NK-92 treated with Interleukin-12 subunit alpha and Interleukin-12 subunit beta, amount 100 ng/mL, for 24 hours (cell line): ENCODE data around the gene PRKCH.

Source experiments
- DNase-seq: peaks from one replicate; lab custom pipeline; 2025; lab: John Stamatoyannopoulos, UW

Gene PRKCH

DNA sequence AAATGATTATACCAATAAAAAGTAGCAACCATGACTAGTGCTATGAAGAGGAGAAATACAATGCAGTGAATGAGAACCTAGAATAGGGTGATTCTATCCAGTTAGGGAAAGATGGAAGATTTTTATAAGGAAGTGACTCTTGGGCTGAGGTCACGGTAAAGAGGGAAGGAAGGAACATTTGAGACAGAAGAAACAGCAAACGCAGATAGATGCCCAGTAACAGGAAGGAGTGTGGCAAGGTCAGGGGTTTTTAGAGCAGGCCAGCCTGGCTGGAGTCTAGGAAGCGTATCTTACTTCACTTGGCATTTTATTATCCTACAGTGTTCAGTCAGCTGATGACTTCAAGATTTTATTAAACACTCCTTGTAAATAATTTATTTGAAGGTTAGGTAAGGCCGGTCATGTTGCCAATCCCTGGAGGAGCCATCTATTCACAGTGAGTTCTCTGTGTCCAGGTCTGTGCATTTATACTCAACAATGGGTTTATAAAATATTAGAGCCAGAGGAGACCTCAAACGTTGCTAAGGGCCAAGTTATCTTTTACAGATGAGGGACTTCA, 170.6 kb downstream of the PRKCH start:
- DNase-seq: no peak

DNA sequence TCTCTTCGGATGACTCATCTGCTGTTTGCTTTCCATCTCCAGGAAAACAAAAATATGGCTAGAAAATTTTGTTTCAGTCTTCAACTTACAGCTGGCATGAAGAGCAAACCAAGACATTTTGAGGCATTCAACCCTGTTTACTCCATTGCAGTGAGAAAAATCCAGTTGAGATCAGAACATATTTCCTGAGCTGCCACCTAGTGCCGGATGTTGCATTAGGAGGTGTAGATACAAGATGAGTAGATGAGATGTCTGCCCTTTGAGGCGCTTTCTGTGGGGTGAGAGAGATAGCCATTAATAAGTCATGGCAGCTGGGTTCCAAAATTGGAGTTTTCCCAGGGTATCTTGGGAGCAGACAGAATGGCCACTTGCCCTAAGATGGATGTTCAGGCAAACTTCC, 171.1 kb downstream of the PRKCH start:
- no peak for DNase-seq

DNA sequence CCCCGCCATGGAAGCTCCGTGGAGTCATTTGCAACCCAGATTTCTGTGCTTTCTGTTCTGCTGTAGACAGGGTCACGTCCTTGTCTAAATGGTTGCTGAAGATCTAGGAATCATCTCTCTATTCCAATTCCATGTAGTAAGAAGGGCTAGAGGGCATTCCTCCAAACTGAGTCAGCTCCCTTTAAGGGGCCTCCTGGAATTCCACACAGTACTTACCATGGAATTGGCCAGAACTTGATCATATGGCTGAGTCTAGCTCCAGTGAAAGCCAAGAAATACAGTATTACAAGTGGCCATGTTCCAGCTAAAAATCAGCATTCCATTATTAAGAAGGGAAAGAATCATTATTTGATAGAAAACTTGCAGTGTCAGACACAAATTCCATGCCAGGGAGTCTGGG, 171.9 kb downstream of the PRKCH start:
- DNase-seq: no peak

DNA sequence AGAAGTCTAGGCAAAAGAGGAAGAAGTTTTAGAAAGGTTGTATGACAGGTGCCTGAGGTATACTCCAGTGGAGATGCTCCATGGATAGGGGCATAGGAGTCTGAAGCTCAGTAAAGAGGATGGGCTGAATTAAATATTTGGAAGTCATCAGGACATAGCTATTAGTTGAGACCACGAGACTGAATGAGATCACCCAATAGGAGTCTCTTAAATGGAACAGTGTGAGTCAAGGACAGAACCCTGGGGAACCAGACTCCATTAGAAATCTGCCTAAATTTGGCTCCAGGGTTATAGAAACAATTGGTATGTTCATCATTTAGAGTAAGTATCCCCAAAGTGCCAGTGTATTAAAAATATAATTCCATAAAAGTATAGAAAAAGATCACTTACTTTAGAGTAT, 172.6 kb downstream of the PRKCH start:
- no peak for DNase-seq

DNA sequence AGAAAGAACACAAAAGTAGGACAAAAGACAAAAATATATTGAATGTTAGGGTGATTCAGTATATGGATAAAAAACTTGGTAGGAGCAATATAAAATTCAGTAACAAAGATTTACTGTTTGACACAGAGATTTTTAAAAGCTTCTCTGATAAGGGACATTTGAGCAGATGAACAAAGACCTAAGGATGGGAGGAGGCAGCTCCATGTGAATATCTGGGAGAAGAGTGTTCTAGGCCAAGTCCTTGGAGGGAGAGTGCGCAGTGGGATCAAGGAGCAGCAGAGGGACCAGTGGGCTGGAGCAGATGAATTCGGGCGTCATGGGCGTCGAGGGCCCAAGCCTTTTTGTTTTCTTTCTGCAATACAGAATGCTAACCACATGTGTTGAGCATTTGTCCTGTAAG, 174.4 kb downstream of the PRKCH start:
- no peak for DNase-seq

DNA sequence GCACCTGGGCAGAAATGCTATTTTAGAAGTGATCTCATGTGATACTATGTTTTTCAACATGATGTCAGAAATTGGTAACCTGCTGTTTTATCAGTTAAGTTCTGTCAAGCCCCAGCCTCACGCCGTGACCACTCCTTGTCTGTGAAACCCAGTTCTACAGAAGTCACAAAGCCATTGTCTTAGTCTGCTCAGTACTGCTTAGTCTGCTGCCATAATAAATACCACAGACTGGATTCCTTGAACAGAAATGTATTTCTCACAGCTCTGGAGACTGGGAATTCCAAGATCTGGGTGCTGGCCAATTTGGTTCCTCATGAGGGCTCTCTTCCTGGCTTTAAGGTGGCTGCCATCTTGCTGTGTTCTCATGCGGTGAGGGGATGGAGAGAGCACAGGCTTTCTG, 176.9 kb downstream of the PRKCH start:
- DNase-seq: no peak

DNA sequence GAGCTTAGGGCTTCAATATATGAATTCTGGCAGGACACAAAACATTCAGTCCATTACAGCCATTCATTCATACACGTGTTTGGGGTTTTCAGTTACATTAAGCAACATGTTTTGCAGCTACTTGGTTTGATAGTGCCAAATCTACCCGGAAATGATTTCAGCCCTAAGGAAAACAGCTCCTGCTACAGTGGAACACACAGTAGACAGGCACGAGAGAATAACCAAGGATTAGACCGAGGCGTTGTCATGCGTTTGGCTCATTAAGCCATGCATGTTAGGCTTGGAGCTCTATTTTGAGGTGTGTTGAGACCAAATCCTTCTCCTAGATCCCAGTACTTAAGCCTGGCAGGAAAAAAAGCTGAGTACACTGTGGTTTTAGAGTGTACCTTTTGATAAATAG, 177.4 kb downstream of the PRKCH start:
- no peak for DNase-seq

DNA sequence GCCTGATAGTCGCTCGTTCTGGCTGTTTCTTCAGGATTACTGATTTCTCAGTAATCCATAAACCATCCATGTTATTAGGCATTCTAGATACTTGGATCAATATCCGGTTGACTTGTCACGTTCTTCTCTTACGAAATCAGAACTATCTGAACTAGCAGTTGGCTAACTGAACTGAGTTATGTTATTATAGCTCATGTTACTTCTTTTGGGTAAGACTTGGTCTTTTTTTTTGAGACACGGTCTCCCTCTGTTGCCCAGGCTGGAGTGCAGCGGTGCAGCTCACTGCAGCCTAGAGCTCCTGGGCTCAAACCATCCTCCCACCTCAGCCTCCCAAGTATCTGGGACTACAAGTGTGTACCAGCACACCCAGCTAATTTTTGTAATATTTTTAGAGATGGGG, 178.6 kb downstream of the PRKCH start:
- no peak for DNase-seq

DNA sequence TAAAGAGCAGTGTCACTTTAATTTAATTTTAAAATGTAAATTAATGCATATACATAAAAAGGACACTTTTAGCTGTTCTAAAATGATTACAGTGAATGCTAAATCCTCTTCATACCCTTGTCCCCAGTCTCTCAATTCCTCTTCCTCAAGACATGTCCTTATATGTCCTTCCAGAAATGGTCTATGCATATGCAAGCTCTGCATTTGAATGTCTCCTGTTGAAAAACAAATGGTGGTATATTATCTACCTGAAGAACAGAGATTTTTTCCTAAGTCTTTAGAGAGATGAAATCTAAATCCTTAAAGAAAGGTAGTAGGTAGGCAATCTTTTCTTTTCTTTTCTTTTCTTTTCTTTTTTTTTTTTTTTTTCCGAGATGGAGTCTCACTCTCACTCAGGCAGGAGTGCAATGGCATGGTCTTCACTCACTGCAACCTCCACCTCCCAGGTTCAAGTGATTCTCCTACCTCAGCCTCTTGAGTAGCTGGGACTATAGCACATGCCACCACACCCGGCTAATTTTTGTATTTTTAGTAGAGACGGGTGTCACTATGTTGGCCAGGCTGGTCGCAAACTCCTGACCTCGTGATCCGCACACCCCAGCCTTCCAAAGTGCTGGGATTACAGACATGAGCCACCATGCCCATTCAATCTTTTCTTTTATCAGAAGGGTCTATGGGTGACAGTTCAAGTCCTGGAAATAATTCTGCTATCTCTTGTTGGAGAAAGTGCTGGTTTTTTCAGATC, 180.5 kb downstream of the PRKCH start:
- no peak for DNase-seq

DNA sequence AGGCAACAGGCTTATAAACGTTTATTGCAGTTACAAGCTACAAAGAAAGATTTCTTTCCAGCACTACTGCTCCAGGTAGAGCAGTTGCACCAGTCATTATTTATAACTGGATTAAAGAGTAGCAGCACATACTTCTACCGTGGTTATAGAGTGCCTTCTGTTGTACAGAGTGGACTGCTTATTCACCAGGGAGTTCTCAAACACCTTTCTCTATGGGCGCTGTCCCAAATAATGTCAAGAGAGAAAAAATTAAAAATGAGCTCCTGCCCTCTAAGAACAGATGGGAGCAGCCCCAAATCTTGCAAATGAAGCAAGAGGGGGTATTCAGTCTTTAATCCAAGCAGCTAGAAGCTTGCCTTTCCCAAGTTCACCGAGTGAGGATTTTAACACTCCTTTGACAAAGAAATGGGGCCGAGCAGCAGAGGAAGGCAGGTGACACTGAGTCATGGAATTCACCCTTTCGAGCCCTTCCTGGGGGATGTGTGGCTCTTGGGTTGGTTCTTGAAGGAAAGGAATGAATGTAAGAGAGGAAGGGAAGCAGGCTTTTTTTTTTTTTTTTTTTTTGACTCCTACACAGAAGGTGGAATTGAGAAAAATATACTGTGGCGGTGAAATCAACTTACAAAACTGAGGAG, 181.2 kb downstream of the PRKCH start:
- no peak for DNase-seq

DNA sequence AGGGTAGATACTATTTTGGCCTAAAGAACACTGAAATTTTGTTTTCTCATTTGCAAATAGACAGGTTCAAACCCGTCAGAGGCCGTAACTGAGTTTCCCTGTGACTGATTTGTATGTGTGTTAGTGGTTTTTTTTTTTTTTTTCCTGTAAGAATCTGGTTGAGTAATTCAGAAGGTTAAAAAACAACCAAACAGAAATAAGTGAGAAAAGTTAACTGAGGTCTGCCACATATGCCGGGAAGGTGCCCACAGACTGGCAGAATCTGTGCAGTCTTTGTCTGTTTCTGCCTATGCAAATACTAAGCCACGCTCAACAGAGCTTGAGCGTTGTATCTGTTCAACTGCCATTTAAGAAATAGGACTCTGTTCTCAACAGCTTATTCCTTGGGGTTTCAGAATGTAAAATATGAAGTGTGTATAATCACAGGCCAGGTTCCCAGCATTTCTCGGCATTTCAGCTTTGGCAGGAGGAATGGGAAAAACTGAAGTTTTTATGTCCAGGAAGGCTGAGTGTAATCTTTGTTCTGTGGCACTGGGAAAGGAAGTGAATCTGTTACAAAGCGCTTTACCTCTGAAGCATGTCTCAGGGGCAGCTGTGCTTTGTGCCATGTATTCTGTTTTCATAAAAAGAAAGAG, 181.9 kb downstream of the PRKCH start:
- no peak for DNase-seq

DNA sequence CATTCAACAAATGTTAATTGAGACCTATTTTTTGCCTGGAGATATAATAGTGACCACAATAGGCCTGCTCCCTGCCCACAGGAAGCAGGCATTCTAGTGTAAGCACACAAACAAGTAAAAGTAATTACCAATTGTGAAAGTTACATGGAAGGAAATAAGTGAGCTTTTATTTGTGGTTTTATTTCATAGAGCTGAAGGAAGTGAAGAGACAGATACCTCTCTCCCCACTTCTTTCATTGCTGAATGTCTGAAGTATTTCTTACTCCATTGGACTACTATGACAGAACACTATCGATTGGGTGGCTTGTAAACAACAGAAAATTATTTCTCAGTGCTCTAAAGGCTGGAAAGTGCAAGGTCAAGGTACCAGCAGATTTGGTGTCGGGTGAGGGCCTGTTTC, 183.5 kb downstream of the PRKCH start:
- no peak for DNase-seq

DNA sequence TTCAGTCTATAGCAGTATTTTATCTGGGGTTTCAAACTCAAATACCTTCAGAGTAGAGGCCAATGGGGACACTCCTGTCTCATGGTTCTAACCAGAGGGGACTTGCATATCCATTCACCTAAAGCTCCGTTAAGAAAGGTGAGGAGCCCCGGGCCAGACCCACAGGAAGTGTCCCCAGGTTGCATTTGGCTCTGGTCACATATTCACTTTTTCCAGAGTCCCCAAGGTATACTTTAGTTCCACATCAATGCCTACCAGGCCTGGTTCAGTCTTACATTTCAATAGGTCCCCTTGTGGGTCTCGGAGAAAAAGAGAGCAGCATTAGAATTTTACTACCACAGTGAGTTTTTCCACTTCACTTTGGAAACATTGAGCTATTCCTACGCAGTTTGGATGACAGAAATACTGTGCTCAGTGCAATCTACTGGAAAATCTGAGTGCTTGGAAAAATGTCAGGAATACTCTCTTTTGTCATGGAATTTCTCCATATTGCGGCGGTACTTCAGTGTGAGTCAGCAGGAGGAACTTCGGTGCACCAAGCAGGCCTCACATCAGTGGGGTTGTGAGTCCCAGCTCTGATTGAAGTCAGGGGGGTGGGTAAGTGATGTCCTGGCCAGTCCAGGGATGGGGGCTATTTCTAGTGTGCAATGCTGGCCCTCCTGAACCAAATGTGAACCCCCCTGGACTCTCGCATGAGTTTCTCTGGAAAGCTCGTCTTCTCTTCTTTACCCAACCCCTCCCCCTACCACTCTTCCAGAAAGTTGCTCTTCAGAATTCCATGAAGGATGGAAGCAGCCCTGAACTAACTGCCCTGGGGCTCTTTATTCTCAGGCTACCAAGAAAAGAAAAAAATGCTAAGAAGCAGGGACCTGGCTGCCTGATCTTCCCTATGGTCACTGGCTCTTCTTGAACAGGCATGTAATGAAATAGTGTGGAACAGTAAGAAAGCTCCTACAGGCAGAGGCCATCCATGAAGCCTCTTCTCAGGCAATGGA, 184.7 kb downstream of the PRKCH start:
- DNase-seq: no peak

DNA sequence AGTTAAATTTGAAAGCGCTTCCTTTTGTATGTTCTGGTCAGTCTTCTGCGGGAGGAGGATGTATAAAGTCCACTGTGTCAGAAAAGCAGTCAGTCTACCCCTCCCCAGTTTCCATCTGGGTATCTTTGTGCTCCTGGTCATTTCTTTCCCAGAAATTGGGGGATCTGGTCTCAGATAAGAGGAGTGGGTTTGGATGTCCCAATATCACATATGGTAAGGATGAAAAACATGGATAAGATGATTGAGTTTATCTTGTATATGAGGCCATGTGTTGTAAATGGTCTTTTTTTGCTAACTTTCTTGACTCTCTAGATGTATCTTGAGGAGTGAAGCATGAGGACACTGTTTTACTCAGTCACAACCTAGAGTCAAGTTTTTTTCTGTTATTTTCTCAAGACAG, 187.1 kb downstream of the PRKCH start:
- no peak for DNase-seq

DNA sequence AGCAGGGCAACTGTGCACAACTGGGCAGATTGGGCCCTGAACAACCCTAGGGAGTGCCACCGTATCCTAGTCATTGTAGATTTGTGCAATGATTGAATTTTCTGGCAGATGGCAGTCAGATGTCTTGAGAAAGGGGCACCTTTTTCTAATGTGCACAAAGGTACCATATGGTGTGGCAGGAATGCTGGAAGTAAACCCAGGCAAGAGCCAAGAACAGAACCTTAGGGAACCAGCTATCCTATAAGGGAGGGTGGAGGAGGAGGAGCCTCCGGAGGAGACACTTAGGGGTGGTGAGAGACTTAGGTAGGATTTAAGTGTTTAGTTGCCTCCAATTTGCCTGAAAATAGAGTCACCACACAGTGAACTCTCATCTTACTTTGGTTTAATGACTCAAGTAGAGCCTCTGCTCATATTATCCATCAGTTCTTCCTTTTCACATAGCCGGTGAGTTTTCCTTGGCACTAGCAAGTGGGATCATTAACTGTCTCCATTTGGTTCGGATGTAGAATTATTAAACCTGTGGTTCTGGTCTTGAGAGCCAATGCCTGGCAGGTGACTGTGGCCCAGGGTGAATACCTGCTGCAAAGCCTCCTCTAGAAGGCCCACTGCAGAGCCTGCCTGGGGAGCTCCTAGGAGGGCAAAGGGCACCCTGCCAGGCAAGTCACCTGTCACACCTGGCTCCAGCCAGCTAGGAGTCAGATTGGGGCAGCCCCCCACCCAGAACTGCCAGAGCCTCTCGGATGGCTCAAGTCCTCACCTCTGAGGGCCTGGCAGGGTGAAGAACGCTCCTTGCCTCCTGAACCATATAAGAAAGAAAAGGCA, 189.6 kb downstream of the PRKCH start:
- no peak for DNase-seq

DNA sequence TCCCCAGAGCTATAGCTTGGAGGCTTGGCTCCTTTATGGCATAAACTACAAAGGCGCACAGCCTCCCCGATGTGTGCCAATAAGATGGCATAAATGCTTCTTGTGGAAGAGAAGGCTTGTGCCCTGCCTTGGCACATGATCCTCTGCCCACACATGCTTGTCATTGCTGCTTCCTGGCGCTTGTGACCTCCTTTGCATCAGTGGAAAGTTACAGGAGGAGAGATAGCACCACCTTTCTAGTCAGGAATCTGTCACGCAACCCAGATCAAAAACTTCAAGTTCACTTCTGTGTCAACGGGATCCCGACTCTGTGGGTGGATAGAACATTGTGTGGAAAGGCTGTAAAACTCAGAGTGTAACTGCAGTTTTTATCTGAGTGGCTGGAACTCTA, 190.2 kb downstream of the PRKCH start:
- no peak for DNase-seq

DNA sequence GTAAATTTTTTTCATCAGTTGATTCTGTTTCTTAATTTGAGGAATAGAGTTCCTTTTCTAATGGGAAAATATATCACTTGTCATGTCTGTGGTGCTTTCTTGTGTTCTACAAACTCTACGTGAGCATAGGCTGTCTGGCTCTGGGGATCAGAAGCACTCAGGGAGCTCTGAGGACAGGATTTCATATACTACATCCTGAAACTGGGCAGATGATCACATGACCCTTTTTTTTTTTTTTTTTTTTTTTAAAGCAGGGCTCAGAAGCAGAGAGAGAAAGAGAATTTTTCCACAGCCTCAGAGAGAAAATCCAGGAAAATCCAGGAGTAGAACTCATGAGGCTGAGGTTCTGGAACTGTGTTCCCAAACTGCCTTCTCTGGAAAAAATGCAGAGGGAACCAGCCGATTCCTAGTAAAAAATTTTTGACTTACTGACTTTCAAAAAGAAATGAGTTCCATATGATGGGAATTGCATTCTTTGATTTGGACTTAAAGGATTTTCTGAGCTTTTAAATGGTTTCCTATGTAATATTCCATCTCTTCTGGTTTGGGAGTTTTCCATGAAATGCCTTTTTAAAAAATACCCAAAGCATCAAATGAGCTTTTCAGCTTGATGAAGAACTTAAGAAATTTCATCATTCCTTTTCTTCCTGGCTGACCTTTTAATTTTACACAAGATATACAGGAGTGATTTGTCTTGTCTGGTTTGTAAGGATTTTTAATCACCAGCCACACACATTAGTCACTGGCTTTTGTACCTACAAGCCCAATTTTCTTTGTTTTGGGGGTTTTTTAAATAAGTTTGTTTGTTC, 190.9 kb downstream of the PRKCH start:
- no peak for DNase-seq

DNA sequence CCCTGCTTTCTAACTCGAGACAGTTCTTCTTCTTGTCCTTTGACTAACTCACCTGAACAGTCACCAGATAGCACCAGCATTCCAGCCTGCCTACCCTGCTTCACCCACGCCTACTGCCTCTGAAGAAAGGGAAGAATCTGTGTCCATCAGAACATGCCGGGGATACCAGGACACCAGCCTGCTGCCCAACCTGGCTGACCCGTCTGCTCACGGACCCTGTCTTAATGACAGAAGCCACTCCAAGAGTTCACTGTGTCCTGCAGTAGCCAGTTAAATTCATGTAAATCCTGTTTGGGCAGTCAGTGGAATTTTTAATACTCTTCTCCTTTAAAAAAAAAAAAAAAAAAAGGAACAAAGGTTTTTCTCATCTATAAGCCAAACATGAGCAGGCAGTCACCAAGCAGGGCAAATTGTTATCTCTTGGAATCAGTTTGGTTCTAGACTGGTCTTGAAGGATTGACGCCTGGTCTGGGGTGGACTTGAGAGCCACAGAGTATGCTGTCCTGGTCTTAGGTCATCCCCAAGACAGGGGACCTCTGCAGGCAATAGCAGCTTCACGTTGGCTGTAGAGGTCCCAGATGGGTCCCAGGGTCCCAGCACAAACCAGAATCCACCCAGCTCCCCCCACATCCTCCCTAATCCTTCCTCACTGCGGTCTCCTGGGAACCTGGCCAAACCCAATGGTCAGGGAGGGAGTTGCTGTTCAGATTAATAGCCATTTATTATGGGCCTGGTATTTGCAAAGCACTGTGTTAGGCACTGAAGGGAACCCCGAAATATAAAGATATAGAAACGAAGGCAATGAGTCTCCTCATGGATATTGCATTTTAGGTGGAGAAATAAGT, 192.8 kb downstream of the PRKCH start:
- no peak for DNase-seq

DNA sequence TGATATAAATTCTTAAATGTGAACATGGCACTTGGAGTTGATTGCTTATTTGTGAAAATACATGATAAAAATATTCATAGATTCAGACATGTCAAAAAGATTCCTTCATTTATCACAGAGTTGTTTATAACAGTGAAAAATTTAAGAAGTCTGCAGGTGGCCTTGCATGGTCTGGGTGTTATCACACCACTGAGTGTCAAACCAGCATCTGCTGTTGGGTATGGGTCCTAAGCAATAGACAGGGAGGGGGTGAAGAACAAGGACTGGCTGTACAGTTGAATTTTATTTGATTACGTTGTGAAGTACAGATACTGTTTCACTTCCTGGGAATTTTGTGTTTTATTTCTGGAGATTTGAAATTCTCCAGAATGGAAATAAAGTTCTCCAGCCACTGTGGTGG, 193.5 kb downstream of the PRKCH start:
- DNase-seq: no peak
